NCI-H526 treated with DMSO at 0.1 percent for 48 hours (cell line): ENCODE data around the gene PTPRB.

ENCODE experiments used
- DNase-seq: peaks from one replicate; lab custom pipeline; 2025; lab: John Stamatoyannopoulos, UW

The PTPRB gene

DNA sequence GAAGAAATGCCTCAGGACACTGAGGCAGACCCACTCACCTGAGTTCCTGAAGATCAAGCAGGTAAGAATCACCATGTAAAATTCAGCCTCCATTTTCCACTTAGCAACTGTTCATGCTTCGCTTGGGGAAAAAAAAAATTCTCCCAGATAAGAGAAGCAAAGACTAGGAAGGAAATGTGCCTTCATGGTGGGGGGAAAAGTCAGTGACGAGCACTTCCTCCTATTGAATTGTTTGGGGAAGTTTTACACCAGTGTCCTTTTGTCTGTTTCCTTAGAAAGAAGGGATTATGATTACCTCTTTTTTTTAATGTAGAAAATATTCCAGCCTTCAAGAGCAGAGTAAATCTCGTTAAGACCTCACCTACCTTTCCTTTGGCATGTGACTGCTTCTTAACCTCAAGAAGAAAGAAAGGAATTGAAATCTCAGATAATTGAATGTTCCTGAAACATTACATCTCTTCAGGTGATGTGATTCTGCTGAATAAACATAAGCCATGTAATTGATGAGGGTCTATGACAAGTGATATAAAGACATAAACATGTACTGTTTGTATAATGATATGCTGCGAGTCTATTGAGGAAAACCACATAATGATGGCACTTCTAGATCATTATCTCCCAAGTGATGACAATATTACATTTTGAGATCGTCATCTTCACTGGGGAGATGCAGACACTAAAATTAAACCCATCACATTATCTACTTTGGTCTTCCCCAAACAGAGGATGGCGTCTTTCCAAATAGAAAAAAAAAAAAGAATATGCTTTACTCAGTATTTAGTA is at the start of gene PTPRB:
PTPRB (minus strand) TSS at position 127 of the 783 bp plus-strand sequence; CDS start at position 93, 34 bp downstream.
- no peak for DNase-seq

DNA sequence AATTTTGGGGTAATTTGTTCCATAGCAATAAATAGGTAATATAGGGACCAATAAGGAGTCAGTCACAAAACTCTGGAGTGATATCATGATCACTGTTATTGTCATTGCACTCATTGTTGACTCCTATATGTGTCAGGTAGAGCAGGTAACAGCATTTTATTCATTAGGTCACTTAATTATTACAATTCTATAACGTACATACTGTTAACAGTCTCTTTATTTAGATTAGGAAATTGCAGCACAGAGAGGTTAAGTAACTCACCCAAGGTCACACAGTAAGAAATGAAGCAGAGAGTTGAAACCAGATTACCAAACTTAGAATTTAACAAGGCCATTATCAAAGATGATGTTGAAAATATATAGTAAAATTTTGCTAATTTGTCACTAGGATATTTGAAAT is 49.7 kb upstream of the PTPRB start:
- no peak for DNase-seq

DNA sequence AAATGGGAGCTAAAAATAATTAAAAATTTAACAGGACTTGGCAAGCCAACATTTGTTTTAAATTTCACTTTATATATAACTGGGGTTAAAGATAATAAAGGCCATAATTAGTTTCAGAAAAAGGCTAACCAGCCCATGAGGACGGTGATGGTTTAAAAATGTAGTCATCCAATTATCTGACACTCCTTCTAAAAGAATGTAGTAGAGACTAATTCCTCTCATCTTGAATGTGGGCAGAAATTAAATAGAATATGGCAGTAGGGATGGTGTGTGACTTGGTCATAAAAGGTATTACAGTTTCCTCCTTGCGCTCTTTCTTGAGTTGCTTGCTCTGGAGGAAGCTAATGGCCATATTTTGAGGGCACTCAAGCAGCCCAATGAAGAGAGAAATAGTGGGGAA is 49.1 kb upstream of the PTPRB start:
- DNase-seq, result no peak

DNA sequence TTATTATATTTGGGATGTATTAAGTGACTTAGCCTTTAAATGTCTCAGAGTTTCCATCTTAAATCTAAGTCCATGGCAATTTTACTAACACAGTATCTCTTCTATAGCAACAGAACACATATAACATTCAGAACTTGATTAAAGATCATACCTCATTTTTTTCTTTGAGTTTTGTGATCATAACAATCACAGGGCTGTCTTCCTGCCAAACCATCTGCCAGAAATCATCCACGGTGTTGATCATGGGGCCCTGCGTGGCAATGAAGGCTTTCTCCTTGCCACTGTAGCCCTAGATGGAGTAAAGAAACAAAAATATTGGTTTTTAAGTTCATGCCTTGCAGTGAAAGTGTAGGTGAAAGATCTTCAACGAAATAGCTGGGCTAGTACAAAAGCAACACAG is 46.7 kb upstream of the PTPRB start:
- no peak for DNase-seq

DNA sequence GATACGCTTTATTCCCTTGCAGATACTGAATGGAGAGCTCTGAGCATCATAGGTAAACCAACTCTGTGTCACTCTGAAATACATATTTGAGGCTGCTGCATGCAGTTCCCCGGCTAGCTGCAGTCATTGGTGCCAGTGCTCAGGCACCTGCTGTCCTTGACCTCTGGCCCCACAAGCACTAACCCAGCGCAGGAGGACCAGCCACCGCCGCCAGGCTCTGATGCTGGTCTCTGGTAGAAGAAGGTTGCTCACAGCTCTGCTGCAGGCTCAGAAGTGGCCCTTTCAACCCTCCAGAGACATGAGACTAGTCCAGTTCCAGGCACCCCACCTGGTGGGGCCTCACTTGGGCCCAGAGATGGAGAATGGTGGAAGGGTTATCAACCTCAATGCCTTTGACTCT is 34.5 kb upstream of the PTPRB start:
- no peak for DNase-seq

DNA sequence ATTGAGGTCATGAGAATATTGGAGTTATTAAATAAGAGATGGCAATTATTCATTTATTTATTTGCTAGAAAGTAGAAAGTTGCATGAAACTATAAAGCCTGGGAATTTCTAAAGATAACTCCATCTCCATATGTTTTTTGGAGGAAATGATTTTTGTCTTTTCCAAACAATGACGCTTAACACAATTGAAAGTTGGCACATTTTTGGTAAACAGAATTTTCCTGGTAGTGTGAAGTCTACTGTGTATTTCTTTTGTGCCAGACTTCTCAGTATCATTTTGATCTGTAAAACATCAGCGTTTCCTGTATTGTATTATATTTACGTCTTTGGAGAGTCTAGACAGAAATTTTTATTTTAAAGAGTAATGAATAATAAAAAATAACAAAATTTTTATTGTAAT is 33.7 kb upstream of the PTPRB start:
- no peak for DNase-seq

DNA sequence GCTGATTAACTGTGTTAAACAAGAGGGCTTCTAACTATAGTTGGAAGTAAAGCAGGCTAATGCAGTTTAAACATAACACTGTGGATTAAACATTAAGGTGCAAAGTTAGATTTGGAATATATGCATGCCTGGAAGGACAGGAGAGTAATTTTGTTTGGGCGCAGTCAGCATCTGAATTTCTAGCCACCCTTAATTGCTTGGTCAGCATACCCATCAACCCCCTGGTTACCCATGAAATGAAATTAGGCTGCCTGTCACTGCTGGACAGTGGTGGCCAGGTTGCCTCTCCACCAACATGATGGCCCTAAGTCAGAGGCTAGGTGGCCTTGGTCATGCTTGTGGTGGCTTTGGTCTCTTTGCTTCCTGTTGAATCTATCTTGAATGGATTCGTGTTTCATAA is 30.0 kb upstream of the PTPRB start:
- DNase-seq, result no peak

DNA sequence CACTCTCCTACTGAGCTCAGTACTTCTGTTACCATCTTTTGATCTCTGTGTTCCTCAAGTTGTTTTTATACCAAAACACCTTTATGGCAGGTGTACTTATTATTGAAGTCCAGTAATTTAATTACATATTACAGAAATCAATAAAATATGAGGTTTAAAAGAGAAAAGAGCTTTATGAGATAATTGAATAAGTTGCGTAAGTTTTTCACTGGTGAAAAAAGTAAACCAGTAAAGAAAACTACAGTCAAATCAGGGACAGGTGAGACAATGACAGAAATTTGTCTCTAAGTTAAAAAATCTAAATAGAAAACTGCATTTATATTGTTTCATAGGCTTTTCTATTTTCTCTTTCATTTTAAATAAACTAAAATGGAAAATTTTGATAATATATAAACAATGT is 29.1 kb upstream of the PTPRB start:
- DNase-seq, result no peak

DNA sequence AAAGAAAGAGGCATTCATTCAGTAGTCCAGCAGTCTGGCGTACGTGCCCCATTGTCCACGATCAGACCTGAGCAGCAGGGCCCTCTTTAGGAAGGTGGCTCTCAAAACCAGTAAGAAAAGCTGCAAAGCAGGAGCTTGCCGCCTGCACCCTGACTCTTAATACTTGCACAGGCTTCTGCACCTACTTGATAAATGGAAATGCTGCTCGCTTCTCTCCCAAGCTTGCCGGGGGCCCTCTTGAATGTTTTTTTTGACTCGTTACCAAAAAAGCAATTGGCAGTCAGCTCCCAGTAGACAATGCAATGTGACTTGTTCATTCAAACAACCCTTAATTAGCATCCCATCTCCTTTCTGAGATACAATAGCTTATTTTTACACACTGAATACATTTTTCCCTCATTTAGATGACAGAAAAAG is 27.2 kb upstream of the PTPRB start:
- DNase-seq, result no peak

DNA sequence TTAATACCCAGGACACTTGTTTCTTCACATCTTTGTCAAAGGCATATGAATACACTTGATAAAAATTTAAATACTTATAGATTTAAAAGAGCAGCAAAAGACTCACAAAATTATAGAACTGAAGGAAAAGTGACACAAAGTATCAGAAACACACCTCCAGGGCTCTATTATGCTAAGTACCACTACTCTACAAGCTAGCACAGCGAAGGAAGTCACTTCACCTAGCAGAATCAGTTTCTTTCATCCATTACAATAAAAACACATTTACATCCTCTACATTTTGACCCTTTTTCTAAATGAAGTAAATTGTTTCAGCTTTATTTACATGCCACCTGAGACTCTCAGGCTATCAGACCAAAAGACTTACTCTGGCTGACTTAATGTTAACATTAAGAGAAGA is 26.6 kb upstream of the PTPRB start:
- DNase-seq, result no peak

DNA sequence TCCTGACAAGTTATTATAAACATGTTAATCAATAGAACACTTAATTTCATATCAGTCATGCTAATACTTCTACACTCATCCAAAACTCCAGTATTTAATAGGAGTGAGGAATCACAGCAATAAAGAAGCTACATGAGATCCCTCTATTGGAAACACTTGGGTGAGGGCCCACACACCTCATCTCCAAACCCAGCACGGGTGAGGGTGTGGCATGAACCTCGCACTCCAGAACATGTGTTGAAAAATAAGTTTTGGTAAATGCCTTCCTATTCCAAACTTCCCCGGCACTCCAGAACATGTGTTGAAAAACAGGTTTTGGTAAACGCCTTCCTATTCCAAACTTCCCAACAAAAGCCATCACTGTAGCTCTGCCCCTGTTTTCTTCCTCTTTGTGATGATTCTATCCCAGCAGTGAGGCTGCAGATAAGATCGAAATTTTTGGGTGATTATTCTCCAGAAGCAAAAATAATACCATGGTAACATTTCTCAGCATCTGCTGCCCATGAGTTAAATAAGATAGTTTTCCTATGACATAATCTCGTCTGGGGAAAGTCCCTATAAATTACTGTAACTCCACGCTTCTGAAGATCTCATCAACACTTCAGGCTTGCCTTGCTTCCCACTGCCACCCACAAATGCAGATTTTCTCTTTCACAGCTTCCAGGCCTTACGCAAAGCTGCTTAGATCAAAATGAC is 24.4 kb upstream of the PTPRB start:
- no peak for DNase-seq

DNA sequence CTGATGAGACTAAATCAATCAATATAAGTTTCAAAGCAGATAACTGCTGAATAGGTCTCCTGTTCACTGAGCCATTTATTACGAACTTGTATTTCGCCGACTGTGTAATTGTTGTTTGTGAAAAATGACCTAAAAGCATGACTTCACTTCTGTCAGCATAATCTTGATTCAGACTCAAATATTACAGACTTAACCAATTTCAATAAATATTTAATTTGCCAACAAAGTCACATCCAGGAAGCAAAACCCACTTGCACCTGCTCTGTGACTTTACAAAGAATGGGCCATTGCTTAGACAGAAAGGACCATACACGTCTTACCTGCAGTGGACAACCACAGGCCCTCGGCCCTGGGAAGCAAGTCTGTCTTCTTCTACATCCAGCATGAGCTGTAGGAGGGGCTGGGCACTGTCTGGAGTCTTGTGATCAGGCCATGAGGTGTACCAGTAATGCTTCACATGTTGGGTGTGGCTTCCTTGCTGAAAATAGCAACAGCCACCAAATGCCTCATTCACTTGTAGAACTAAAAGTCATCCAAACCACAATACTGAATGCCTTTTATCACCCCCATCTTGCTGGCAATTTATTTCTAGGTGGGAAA is 23.5 kb upstream of the PTPRB start:
- no peak for DNase-seq

DNA sequence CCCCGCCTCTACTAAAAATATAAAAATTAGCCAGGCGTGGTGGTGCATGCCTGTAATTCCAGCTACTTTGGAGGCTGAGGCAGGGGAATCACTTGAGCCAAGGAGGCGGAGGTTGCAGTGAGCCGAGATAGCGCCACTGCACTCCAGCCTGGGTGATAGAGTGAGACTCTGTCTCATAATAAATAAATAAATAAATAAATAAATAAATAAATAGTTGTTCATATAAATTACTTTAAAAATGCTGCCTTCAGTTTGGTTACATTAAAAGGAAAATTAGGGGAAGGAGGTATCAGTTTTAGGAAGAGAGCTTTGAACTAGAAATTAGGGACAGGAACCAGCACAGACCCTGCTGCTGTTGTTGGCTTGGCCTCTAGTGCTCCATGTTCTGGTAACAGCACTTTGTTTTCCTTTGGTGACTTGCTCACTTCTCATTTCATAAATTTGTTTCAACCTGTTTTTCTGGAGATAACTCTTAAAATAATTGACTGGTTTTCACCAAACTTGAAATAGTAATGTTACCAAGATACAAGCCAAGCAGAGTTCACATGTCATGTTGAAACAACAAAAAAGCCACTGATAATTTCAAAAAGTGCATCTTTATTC is 22.9 kb upstream of the PTPRB start:
- no peak for DNase-seq

DNA sequence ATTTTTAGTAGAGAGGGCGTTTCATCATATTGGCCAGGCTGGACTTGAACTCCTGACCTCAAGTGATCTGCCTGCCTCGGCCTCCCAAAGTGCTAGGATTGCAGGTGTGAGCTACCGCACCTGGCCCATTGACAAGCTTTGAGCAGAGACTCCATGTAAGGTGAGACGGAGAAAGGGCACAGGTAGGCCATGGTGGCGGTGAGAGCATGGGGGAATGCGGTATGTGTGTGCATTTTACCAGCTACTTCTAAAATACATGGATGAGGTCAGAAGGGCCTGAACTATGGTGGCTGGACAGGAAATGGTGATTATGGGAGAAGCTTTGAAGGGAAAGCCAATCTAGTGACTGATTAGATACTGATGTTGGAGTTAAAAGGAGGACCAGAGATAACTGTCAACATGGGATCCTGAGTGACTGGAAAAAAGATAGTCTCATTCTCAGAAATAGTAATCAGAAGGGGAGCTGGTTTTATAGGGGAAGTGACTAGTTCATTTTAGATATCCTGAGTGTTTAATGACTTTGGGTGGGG is 21.9 kb upstream of the PTPRB start:
- no peak for DNase-seq

DNA sequence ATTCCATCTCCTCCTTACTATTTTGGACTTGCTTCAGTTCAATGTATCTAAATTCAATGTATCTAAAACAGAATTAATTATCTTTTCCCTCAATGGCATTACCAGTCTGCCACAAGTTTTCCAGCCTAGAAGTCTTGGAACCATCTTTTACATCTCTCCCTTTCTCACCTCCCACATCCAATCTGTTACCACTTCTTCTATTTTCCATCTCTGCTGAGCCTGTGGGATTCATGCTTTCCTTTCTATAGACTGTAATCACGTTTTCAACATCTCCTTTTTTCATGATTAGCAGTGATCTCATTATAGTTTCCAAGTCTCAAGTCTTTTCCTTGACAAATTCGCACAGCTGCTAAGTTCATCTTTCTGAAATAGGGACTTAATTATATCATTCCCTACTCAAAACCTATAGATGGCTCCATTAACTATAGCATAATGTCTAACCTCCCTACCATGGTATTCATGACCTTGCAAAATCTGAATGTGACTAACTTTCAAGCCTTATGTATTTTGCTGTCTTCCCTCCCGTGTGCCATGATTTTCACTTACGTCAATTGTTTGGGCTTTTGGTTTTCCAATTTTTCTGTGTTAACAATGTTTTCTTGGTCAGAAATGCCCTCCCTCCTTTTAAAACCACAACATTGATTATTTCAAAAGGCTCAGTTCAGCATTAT is 20.5 kb upstream of the PTPRB start:
- DNase-seq, result no peak

DNA sequence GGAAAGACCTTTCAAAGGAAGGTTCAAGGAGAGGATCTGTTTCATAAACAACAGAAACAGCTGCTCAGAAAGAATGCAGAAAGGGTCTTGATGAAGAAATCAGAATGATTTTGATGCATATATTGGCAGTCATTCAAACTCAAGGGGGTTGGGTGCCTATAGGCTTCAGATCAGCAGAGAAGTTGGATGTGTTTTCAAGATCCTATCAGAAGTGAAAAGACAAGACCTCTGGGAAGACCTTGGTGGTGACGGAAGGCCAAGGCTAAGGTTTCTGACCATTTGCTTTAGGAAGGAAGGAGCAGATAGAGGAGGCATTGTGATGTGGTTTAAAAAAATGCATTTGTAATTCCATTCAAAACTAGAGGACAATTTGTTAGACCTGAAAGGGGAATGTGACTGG is 15.2 kb upstream of the PTPRB start:
- no peak for DNase-seq

DNA sequence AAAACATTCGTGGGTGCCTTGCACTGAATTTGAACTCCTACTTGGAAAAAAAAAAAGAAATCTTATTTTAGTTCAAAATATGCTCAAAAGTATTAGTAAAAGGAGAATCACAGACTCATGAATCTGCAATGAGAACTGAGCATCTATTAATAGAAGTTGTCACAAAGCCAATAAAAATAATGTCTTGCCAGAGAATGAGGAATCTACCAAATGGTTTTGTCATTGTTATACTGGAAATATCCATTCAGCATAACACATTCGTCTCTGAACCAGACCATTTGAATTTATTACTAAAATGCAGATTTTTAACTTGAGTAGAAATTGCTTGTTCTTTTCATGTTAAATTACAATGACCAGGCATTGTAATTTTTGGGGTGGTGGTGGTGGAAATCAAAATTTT is 11.6 kb upstream of the PTPRB start:
- DNase-seq, result no peak

DNA sequence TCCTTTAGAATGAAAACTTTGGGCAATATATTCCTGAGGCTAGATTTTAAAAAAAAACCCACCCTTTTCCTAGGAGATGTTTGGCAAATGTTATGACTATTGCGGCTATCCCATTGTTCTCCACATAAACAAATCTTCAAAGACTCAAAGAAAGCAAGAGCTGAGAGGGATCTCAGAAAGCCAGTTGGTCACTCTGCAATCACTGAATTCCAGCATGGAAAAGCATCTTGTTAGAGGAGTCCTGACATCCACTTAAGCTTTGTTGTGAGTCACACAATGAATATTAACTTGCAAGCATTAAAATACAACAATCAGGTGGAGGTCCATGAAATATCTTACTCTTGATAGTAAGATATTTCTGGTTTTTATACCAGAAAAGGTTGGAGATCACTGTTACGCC is 11.0 kb upstream of the PTPRB start:
- DNase-seq, result no peak

DNA sequence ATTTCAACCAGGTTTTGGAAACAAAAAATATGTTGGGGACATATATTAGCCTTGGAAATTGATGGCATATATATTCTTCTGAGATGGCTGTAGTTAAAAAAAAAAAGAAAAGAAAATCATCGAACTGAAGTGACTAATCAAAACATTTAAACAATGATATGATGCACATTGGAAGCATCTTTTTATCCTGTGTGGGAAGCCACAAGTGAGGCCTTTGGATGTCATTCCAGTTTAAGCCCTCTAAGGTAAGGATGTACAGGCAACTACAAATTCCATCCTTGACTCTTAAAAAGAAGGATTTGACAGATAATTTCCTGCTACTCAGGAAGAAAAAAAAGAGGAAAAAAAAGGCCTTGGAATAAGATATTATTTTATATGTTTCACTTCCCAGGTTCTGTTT is 9.6 kb upstream of the PTPRB start:
- DNase-seq, result no peak

DNA sequence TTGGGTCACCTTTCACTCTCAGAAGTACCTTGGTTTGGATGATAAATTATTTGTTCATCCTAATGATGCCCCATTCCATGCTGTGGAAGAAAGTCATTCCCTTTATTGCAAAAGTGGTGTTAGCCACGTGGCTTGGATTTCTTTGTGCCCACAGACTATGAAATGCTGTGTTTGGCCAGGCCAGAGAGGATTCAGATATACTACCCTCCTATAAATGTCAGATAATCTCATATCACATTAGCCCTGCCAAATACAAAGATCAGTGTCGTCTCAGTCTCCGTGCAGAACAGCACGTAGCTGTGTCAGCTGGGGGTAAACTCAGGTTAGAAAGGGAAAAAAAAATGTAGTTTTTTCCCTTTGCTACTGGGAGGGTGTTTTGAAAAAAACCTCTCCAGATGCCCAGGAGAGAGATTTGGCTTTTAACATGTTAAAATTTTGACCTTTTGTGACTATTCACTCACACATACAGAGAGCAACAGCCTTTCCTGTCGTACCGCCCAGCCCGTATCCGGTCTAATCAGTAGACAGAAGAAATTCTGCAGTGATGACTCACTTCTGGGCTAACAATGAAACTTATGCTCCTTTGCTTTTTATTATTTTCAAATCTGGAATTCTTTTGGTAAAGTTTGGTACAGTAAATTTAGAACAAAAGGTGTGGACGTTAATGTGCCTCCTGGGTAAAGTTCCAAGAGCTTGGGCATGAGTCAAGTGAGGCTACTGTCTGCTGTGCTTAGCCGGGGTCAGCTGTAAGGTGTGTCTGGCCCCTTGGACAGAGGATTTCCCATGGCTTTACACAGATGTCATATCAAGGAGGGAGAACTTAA is 8.5 kb upstream of the PTPRB start:
- no peak for DNase-seq

DNA sequence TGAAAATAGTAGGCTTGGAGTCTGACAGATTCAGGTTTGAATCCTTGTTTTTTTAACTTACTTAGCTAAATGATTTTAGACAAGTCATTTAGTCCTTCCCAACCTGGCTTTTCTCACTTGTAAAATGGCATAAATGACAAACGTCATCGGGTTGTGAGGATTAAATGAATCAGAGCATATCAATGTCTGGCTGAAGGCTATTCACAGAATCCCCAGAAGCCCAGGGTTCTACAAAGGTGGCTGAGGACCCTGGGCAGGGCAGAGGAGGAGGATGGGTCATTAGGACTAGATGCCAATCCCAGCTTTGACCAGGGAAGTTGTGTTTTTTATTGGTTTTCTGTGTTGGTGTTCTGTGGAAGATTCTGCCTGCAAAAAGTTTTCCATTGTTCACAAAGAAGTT is 7.6 kb upstream of the PTPRB start:
- DNase-seq, result no peak
